HG03460 (cell line): Measurements from ENCODE around the gene LPA.
A peak's percentile ranks its signal among the peaks of the same experiment; 100 is the strongest.

Experiments used
- ATAC-seq: cut with Tn5 transposase; IDR thresholded peaks from one replicate; pipeline ENCODE4 v1.9.1; 2021; ENCODE audit not compliant: unreplicated experiment

LPA gene

DNA sequence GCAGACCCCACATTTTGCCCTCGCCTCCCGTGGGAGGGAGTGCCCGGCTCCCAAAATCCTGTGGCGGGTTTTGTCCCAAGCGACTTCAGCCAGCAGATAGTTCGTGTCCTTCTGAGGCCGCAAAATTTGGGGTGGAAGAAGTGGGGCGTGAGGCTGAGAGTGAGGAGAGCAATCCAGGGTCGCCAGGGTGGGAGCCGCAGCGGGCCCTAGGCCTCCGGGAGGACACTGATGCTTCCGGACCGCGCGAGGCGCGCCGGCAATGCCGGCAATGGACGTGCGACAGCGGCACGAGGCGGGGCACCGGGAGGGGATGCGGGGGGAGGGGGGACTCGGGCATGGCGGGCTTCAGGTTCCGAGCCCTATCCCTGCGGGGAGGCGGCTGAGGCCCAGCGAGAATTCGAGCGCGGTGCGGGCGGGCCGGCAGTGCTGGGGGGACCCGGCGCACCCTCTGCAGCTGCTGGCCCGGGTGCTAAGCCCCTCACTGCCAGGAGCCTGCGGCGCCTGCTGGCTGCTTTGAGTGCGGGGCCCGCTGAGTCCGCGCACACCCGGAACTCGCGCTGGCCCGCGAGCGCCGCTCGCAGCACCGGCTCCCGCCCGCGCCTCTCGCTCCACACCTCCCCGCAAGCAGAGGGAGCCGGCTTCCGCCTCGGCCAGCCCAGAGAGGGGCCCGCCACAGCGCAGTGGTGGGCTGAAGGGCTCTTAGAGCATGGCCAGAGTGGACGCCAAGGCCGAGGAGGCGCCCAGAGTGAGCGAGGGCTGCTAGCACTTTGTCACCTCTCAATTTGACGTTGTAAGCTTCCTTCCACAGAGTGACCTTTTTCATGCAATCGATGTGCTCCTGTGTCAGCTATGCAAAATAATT is 143.8 kb downstream of the LPA start:
- peak; percentile 71 for ATAC-seq

DNA sequence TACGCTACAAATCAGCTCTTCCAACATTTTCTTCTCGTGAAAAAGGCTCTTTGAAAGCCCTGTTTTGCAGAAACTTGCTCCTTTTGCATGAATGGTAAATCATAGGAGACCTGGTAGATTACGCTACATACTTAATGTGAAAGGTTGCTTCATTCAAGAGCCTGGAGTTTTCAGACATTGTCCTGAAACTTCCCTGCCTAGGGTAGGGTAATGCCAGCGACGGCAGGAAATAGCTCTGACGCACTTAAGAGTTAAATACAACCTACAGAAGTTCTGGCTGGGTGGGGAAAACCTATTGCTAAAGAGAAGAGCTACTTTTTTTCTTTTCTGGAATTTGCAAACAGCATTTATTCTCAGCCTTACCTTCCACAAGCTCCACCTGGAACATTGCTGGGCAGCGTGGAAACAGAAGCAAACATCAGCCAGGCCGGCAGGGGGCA is 144.5 kb downstream of the LPA start:
- peak; percentile 79 for ATAC-seq

GRCh38 chr6:160519133-160519532 is 144.9 kb downstream of the LPA start:
- ATAC-seq = no peak

- no peak for ATAC-seq
Measured at GRCh38 chr6:160513836-160514235, 150.2 kb downstream of the LPA start.

DNA sequence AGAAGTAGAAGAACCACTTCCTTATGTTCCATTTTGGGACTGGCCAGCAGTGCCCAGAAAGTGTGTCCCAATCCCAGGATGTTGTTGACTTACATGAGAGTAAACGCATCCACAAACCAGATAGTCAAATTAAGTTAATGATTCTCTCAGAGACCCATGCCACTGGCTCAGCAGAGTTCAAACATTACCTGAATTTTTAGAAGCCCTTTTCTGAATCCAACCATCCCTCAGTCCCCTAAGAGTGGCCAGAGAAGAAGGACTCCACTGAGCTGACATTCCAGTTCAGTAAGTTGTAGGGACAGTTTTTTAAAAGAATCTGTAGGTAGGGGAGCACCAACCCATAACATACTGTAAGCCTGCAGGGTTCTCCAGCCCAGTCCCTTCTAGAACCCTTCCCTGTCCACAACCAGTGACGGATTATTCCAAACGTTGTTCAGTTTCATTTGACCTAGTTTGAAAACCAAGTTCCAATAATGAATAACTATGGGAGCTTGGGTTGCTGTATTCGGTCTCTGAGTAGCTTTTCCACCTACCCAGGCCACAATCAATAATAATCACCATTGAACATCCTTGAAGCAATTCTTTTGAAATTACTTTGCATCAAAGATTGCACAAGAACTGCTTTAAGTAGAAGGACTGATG is 153.0 kb downstream of the LPA start:
- ATAC-seq = no peak

DNA sequence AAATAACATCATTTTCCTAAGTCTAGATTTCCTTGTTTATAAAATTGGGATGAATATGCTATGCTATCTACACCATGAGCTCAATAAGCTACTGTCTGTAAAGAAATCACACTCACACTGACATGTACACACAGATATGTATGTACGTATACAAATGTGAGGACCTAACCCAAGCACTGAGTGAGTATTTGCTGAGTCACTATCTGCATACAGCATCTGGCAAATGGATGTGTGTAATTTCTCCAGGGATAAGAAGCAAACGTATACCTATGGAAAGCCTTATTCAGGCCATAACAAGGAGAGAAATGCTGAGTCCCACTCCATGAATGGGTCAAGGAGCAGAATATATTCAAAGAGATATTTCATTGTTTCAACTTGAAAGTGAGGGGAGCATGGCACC is 153.9 kb downstream of the LPA start:
- ATAC-seq = no peak

DNA sequence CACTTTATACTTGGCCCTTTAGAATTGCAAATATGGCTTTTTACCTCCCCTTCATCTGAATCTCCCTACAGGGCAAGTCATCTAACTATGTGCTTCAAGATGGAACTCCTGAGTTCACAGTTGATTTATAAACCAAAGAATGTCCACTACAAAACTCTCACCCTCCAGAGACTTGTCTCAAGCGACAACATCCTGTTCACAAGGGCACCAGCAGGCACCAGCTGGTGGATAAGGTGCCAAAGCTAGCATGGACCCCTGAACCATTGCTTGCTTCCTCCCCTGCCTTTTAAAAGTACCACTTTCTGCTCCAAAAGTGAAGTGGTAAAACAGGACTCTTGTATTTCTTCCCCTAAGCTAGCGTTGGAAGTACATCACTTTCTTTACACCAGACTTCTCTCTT is 154.5 kb downstream of the LPA start:
- no peak for ATAC-seq

DNA sequence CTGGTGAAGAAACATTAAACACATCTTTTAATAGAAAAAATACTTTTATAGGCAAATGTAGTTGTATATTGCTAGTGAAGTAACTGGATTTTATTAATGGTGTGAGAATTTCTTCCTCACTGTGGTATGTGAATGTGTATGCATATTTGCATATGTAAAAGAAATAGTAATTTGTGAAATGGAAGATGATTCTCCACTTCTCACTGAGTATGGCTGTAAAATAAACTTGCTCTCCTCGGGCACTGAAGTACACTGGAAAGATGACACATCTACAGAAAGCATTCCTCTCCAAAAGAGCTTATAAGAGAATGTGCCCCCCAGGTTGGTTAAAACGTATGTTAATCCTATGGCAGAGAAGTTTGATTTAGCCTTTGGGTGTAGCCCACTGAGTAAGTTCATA is 155.5 kb downstream of the LPA start:
- no peak for ATAC-seq

GRCh38 chr6:160507420-160507819 is 156.7 kb downstream of the LPA start:
- no peak for ATAC-seq

DNA sequence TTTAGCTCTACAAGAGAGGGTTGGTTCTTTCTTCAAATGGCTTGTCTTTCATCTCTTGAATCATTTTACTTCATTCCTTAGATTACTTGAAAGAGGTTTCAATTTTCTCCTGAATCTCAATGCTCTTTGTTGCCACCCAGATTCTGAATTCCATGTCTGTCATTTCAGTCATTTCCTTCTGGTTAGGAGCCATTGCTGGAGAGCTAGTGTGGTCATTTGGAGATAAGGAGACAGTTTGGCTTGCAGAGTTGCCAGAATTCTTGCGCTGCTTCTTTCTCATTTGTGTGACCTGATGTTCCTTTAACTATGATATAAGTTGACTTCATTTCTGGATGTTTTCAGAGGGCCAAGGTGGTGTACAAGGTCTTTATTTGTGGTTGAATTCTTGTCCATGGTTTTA is 158.1 kb downstream of the LPA start:
- no peak for ATAC-seq

GRCh38 chr6:160500639-160501038 is 163.4 kb downstream of the LPA start:
- ATAC-seq = no peak

- no peak for ATAC-seq
Measured at GRCh38 chr6:160494576-160494975, 169.5 kb downstream of the LPA start.

GRCh38 chr6:160489091-160489490 is 175.0 kb downstream of the LPA start:
- ATAC-seq = no peak

- ATAC-seq = no peak
Measured at GRCh38 chr6:160487116-160487515, 177.0 kb downstream of the LPA start.
